ENCODE measurements around the gene RDH16.
"Not testable (repeated sequence)": the region's sequence is repeated elsewhere in the genome, so short reads cannot be mapped to it uniquely, and the experiment has no call there.

RDH16 gene

GRCh38 chr12:56916996-56917333 lies 40.4 kb downstream of the RDH16 start:
- Histone ChIP-seq H3K27me3 (ENCODE audit: insufficient read depth, low read length) (no peaks in the 10 kb centered on the region), H2AFZ (ENCODE audit: low read depth, low read length) (no peak overlapping the region), H3K4me1 (ENCODE audit: insufficient read depth, low read length) (no peaks in the 10 kb centered on the region), H3K4me3 (ENCODE audit: low read length) (no peak overlapping the region), H3K9me3 (ENCODE audit: low read length) (no peaks in the 10 kb centered on the region), H3K36me3 (ENCODE audit: insufficient read depth, low read length) (no peaks in the 10 kb centered on the region)

GRCh38 chr12:56916296-56916995 lies 41.0 kb downstream of the RDH16 start:
- no peak overlapping the region for H2AFZ ChIP-seq (ENCODE audit: low read depth, low read length)
- H3K27me3 ChIP-seq (ENCODE audit: insufficient read depth, low read length): no peaks in the 10 kb centered on the region
- no peak overlapping the region for H3K4me3 ChIP-seq (ENCODE audit: low read length)
- H3K36me3 ChIP-seq (ENCODE audit: insufficient read depth, low read length): no peaks in the 10 kb centered on the region
- H3K9me3 ChIP-seq (ENCODE audit: low read length): no peaks in the 10 kb centered on the region
- H3K4me1 ChIP-seq (ENCODE audit: insufficient read depth, low read length): no peaks in the 10 kb centered on the region

- H3K4me3 ChIP-seq (ENCODE audit: low read length): no peak overlapping the region
- no peaks in the 10 kb centered on the region for H3K9me3 ChIP-seq (ENCODE audit: low read length)
- no peak overlapping the region for H2AFZ ChIP-seq (ENCODE audit: low read depth, low read length)
- no peaks in the 10 kb centered on the region for H3K4me1 ChIP-seq (ENCODE audit: insufficient read depth, low read length)
- H3K27me3 ChIP-seq (ENCODE audit: insufficient read depth, low read length): no peaks in the 10 kb centered on the region
- H3K36me3 ChIP-seq (ENCODE audit: insufficient read depth, low read length): no peaks in the 10 kb centered on the region
Measured at GRCh38 chr12:56914724-56915123, 42.7 kb downstream of the RDH16 start.

GRCh38 chr12:56914256-56914655 lies 43.2 kb downstream of the RDH16 start:
- H3K27me3 ChIP-seq (ENCODE audit: insufficient read depth, low read length): no peaks in the 10 kb centered on the region
- no peak overlapping the region for H3K4me3 ChIP-seq (ENCODE audit: low read length)
- H3K4me1 ChIP-seq (ENCODE audit: insufficient read depth, low read length): no peaks in the 10 kb centered on the region
- H2AFZ ChIP-seq (ENCODE audit: low read depth, low read length): no peak overlapping the region
- no peaks in the 10 kb centered on the region for H3K36me3 ChIP-seq (ENCODE audit: insufficient read depth, low read length)
- H3K9me3 ChIP-seq (ENCODE audit: low read length): peaks cover 3% of the 10 kb centered on the region

GRCh38 chr12:56909403-56909802 lies 48.0 kb downstream of the RDH16 start:
- H3K4me3 ChIP-seq (ENCODE audit: low read length); H2AFZ ChIP-seq (ENCODE audit: low read depth, low read length); H3K9me3 ChIP-seq (ENCODE audit: low read length); H3K4me1 ChIP-seq (ENCODE audit: insufficient read depth, low read length); H3K36me3 ChIP-seq (ENCODE audit: insufficient read depth, low read length); H3K27me3 ChIP-seq (ENCODE audit: insufficient read depth, low read length): not testable (repeated sequence)

- Histone ChIP-seq H3K36me3 (ENCODE audit: insufficient read depth, low read length) (no peaks in the 10 kb centered on the region), H3K9me3 (ENCODE audit: low read length) (peaks cover 6% of the 10 kb centered on the region), H3K4me3 (ENCODE audit: low read length) (no peak overlapping the region), H3K27me3 (ENCODE audit: insufficient read depth, low read length) (no peaks in the 10 kb centered on the region), H3K4me1 (ENCODE audit: insufficient read depth, low read length) (no peaks in the 10 kb centered on the region), H2AFZ (ENCODE audit: low read depth, low read length) (no peak overlapping the region)
Measured at GRCh38 chr12:56908136-56908535, 49.3 kb downstream of the RDH16 start.

- Histone ChIP-seq H3K27me3 (ENCODE audit: insufficient read depth, low read length) (no peaks in the 10 kb centered on the region), H3K4me3 (ENCODE audit: low read length) (no peak overlapping the region), H3K9me3 (ENCODE audit: low read length) (peaks cover 9% of the 10 kb centered on the region), H2AFZ (ENCODE audit: low read depth, low read length) (no peak overlapping the region), H3K4me1 (ENCODE audit: insufficient read depth, low read length) (no peaks in the 10 kb centered on the region), H3K36me3 (ENCODE audit: insufficient read depth, low read length) (no peaks in the 10 kb centered on the region)
Measured at GRCh38 chr12:56905852-56906251, 51.6 kb downstream of the RDH16 start.

GRCh38 chr12:56903374-56903773 lies 54.0 kb downstream of the RDH16 start:
- Histone ChIP-seq H2AFZ (ENCODE audit: low read depth, low read length) (no peak overlapping the region), H3K36me3 (ENCODE audit: insufficient read depth, low read length) (no peaks in the 10 kb centered on the region), H3K4me3 (ENCODE audit: low read length) (no peak overlapping the region), H3K9me3 (ENCODE audit: low read length) (peaks cover 7% of the 10 kb centered on the region), H3K27me3 (ENCODE audit: insufficient read depth, low read length) (no peaks in the 10 kb centered on the region), H3K4me1 (ENCODE audit: insufficient read depth, low read length) (no peaks in the 10 kb centered on the region)
